GM18861 (cell line): ENCODE data around the gene INO80C.
"Not testable (repeated sequence)": the region's sequence is repeated elsewhere in the genome, so short reads cannot be mapped to it uniquely, and the experiment has no call there.

Source experiments
- ATAC-seq: cut with Tn5 transposase; IDR thresholded peaks from one replicate; pipeline ENCODE4 v1.9.1; 2021; ENCODE audit not compliant: unreplicated experiment

The INO80C gene

DNA sequence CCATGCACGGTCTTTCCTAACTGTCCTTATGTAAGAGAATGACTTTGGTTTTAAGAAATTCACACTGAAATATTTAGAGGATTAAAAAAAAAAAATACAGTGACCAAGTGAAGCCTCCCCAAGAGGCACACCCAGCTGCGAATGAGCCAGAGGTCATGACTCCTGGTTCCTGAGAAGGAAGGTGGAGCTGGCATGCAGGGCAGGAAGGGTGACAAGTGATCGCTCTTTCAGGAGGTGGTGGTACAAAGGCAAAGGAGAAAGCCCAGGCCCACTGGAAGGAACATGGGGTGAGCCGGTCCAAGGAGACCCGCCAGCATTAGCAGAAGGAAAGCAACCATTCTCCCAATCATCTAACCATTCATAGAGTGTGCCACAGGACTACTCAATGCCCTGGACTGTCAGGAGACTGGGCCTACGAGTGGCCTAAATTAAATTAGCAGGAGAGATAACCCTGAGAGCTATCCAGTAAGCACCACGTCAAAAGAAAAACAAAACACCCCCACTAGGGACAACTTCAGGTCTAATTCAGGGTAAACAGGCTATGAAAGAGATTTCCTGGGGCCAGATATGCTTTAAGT, 7.8 kb downstream of the INO80C start:
- ATAC-seq, result no peak

DNA sequence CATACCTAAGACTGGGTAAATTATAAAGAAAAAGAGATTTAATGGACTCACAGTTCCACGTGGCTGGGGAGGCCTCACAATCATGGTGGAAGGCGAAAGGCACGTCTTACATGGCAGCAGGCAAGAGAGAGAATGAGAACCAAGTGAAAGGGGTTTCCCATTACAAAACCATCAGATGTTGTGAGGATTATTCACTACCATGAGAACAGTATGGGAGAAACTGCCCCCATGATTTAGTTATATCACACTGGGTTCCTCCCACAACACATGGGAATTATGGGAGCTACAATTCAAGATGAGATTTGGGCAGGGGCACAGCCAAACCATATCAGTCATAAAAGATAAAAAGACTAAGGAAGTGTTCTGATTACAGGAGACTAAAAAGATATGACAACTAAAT, 8.5 kb downstream of the INO80C start:
- ATAC-seq, result not testable (repeated sequence)

DNA sequence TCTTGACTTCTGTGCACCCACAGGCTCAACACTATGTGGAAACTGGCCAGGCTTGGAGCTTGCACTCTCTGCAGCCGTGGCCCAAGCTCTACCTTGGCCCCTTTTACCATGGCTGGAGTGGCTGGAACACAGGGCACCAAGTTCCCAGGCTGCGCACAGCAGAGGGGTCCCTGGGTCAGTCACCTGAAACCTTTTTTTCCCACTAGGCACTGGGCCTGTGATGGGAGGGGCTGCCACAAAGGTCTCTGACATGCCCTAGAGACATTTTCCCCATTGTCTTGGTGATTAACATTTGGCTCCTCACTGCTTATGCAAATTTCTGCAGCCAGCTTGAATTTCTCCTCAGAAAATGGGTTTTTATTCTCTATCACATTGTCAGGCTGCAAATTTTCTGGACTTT, 9.4 kb downstream of the INO80C start:
- ATAC-seq, result not testable (repeated sequence)

DNA sequence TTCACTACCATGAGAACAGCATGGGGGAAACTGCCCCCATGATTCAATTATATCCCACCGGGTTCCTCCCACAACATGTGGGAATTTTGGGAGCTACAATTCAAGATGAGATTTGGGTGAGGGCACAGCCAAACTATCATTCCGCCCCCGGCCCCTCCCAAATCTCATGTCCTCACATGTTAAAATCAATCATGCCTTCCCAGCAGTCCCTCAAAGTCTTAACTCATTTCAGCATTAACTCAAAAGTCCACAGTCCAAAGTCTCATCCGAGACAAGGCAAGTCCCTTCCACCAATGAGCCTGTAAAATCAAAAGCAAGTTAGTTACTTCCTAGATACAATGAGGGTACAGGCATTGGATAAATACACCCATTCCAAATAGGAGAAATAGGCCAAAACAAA, 10.2 kb downstream of the INO80C start:
- ATAC-seq, result not testable (repeated sequence)

DNA sequence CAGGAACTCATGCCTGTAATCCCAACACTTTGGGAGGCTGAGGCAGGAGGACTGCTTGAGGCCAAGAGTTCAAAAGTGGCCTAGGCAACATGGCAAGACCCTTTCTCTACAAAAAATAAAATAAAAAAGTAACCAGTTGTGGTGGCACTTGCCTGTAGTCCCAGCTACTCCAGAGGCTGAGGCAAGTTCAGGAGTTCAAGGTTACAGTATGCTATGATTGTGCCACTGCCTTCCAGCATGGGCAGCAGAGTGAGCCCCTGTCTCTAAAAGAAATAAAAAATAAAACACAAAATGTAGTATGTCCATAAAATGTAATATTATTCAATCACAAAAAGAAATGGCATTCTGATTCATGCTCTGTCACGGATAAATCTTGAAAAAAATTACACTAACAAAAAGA, 11.9 kb downstream of the INO80C start:
- ATAC-seq, result no peak

DNA sequence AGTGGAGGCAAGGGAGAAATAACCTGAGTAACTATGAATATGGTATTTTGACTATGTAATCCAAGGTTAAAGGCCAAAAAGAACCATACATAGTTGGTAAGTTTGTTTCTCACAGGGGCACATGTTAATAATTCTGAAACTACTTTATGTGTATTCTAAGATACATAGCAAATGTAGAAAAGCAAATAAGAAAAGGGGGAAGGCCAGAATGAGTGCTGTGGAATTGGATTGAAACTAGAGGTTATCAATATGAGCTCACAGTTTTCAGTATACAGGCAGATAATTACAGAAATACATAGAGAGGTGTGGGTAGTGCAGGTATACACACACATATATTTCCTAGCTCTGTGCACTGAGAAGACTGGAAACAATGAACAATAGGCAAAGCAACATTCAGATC, 13.7 kb downstream of the INO80C start:
- ATAC-seq, result peak; percentile 53

DNA sequence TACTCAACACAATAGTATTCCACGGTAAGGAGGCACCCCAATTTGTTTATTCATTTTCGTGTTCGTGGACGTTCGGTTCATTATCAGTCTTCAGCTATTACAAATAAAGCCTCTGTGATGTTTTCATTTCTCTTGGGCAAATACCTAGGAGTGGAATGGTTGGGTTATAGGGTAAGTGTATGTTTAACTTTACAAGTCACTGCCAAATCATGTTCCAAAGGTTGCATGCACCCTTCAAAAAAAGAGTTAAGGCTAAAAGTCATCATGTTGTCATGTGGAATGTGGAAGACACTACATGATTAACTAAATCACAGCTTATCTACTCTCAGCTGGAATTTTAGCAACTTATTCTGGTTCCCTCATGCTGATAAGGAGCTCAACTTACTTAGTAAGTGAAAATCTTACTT, 15.8 kb downstream of the INO80C start:
- ATAC-seq, result no peak

DNA sequence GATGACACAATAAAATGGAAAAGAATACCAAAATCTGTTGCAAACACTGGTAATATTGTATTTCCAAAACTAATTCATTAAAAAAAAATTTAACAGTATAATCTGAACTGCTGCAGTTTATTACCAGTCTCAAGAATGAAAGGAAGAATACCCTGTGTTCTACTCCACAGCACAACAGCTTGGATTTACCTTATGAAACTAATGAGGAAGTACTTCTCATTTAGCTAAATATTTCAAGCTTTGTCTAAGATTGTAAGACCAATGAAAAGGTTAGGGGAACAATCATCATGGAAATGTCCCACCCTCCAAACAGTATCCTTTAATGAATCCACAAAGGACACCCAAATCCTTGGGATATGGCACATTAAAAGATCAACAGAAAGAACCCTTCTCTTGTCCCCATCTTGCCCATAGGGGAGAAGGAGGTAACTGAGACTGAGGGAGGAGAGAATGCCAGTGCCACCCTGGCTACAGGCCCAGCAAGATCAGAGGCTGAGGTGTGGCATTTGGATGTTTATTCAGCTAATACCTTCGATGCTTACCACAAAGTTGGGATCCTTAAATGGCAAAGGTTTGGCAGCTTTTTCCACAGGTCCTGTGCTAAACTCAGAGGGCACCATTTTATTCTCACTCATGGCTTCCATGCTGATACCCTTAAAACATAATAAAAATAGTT, 17.7 kb downstream of the INO80C start:
- ATAC-seq, result no peak

DNA sequence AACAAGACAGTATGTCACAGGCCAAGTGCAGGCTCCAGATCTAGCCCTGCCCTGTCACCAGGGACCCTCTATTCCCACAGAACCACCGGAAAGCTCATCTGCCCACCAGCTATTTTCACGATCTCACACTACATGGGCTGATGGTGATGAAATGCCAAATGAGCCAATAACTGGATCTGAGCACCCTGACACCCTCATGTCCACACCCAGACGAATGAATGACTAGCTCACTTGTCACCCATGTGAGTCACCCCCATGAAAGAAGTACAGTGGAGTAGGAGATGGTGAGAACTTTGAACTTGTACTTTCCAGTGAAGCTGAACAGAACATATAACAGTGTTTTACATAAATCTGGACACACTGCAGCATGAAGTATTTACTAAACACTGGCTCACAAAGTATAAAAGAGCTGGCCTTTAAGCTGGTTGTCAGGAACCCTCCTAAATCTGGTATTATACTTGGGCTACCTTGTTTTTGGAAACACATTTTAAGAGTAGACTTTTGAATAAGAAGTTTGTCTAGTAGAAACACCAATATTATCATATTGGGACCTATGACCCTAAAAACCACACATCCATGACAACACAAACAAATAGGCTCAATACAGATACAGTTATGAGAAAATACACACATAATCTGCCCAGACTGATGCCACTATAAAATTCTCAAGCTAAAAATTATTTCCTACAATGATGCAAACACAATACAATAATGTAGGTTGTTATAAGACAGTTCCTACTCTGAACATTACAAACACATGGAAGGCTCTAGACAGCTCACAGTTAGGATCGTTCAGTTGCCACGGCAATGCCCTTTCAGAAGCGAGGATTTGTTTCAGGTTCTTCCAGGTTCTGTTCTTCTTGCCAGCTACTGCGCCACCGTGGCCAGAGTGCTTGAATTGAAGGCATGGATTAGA, 19.0 kb downstream of the INO80C start:
- no peak for ATAC-seq

DNA sequence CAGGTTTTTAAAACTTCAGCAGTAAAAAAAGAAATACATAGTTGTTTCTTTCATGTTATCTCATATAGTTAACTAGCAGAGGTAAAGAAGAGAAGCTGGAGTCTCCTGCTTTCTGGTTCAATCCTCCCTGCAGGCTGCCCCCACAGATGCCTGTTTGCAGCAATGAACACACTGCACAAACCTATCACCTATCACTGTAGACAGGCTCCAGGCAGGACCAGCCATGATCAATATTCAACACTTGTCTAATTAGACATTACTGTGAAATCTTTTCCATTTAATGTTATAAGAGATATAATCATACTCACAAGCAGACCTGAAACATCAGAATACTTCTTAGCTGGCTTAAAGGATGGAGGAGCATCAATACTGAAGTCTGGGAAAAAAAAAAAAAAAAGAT, 19.8 kb downstream of the INO80C start:
- ATAC-seq, result no peak

DNA sequence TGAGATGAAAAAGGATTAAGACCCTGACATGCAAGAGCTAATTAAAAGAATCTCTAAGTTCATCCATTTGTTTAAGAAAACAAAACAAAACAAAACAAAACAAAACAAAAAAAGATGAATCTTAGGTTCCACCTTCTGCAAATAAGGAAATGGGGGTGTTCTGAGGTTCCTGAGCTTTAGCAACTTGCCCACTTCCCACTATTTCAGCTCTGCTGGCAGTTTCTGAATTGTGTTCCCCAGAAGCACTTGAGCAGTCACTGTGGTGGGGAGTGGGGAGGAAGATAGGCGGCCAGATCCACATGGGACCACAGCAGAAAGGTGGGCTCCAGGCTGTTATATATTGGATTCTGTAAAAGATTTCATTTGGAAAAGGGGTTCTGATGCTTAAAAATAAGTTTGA, 20.3 kb downstream of the INO80C start:
- no peak for ATAC-seq

DNA sequence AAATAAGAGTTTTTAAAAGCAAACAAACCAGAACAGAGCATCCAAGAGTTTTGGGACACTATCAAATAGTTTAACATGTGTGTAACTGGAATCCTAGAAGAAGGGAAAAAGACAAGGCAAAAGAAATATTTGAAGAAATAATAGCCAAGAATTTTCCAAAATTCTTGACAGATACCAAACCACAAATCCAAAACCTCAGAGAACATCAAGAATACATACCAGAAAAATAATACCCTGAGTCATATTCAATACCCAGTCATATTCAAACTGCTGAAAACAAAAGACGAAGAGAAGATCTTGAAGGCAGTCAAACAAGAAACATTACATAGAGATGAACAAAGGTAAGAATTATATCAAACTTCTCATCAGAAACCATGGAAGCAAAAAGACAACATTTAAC, 22.9 kb downstream of the INO80C start:
- no peak for ATAC-seq

DNA sequence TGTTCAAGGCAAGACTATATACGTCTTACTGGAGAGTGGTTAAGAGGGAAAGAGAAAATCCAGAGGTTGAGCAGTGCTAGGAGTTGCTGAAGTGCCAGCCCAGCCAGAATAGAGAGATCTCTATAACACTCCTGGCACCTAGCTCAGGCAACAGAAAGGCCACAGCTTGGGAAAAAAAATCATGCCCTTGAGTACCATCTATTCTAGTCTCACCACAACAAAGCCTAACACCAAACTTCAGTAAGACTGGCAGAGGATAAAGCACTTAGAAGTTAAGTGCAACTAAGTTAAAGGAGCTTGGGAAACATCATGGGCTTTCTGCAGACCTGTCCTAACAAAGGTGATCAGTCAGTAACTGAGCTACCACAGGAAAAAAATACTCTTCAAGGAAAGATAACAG, 24.2 kb downstream of the INO80C start:
- no peak for ATAC-seq

DNA sequence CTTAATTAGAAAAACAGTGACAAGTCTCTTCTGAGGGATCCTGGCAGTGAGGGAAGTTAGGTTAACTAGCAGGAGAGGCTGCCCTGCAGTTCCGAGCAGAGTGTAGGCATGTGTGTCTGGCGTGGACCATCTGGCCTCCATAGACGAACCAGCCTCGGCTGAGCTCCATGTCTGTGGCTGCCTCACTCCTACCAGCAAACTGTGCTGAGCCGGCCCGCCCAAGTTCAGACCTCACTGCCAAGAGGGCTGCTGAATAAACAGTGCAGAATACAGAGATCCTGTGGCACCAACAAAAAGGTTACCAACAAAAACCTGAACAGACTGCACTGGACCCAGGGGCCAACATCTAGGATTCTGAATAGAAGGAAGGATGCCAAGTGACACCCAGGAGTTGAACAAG, 27.3 kb downstream of the INO80C start:
- ATAC-seq, result no peak

DNA sequence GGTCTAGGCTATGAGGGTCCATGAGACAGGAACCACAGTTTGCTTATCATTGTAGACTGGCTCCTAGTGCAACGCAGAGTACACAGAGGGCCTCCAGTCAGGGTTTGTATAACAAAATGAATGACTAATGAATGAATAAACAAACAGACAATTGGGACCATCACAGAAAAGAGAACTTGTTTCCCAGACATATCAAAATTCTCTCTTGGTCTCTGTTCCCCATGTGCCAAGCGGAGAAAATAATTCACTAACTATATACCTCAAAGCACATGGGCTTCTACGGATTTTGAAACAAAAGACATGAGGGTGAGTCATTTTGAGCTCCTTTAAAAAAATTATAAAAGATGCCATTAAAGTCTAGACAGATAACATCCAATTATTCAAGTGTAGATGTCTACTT, 28.0 kb downstream of the INO80C start:
- no peak for ATAC-seq

DNA sequence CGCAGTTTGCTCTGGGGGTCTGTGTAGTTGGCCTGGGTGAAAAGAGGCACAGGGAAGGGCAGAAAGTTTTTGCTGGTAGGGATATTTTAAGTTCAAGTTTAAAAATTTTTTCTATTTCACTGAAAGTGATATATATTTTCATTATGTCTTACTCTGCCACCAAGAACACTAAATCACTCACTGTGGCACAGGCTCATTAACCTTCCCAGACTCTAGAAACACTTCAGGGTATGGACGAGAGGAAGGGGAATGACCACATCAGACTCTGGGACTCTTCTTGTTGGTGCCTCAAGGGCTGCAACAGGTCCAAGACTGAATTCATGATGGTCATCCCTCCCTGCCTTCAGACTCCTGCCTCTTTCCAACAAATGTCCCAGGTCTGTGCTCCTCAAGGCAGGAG, 29.0 kb downstream of the INO80C start:
- ATAC-seq, result no peak

DNA sequence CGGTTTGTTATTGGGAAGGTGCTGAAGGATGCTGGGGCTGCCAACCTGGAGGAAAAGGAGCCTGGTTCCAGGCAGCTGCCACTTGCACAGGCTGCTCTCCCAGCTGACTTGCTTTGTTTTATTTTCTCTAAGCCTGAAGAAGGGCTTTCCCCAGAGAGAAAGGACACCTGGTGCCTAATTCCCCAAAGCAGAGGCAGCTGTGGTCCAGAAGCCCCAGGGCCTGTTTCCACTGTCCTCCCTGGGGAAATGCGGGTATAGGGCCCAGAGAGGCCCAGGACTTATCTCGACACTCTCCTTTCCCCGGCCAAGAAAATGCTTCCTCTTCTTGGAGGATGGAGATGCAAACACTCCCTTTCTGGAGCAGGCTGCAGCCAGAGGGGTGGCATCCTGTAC, 30.1 kb downstream of the INO80C start:
- peak; percentile 80 for ATAC-seq

DNA sequence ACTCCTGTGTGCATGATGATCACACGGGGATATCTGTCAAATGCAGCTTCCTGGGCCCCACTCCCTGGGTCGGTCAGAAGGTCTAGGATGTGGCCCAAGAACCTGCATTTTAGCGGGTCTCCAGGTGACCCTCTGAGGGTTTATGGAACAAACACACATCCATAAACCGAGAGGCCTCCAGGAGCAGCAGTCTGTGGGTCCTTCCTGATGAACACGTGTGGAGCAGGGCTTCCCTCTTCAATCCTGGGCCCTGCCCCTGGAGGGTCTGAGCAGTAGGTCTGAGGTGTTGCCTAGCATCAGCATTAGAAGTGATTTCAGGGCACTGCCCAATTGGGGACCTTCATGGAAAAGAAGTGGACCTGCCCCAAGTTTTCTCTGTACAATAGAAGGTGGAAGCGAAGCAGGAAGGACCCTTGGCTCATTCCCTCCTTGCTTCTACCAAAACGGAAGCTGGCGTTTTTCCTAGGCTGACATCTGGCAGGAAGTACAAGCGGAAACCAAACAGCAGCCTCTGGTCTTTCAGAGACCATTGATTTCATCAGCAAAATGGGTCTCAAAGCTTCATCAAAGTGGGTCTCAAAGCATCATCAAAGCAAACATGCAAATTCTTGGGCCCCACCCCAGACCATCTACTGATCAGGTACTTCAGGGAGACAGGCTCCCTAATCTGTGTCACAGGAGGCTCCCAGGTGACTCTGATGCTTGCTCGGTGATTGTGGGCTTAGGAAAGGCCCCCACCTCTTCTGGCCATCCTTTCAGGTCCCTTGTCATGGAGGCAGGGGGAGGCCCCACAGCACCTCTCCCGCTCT, 30.7 kb downstream of the INO80C start:
- ATAC-seq, result no peak

DNA sequence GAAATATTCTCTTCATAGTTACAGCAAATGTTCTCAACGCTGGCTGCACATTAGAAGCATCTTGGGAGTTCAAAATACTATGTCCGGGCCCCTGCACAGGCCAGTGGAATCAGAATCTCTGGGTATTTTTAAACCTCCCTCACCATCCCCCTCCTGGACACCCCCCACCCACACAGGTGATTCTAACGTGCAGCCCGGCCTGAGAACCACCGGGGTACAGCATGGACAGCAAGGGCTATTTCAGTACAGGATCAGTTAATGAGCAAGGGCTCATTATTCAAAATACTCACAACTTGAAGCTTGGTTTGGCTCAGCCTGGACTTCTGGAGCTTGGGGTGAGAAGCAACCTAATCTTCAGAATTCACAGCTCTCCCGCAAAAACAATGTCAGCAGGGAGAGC, 31.4 kb downstream of the INO80C start:
- ATAC-seq, result no peak

DNA sequence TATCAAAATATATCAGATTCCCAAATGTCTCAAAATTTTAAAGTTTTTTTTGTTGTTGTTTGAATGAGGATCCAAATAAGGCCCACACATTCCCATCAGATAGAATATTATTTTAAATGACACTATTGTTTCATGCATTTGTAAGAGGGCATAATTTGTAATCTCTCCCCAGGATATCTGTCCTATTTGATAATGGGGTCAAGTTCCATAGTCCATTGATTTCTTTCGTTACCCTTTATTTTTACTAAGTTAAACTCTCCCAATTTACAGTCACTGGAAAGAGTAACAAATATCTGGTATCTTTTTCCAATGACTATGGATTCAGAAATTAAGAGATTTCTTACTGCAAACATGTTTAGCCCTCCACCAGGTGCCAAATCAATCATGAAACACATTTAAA, 32.4 kb downstream of the INO80C start:
- ATAC-seq, result no peak

DNA sequence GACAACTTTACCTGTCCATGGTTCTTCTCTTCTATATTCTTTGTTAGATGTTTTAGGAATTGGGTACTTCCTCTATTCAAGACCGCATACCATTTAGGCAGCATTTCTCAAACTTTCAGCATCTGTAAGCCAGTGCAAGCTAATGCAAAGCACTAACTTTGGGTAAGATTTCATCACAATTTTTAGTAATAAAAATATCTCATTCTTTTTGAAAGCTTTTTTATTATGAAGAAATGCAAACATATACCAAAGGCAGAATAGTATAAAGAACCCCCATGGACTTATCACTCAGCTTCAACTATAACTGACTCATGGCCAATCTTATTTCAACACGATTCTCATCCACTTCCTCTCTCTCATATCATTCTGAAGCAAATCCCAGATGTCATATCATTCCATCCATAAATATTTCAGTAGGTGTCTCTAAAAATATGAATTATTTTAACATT, 32.9 kb downstream of the INO80C start:
- no peak for ATAC-seq
